GM21360 (cell line): Measurements from ENCODE around the gene TSPAN14.

ENCODE experiments used
- ATAC-seq: cut with Tn5 transposase; IDR thresholded peaks from one replicate; pipeline ENCODE4 v1.9.1; 2021; ENCODE audit warnings: mild to moderate bottlenecking, moderate library complexity; ENCODE audit not compliant: unreplicated experiment

The TSPAN14 gene

GRCh38 chr10:80454513-80455460, 677 bp downstream of the TSPAN14 start:
- peak; percentile 11 for ATAC-seq

- no peak for ATAC-seq
Measured at GRCh38 chr10:80455461-80456349, 1.6 kb downstream of the TSPAN14 start.

GRCh38 chr10:80457554-80458262, 3.6 kb downstream of the TSPAN14 start:
- ATAC-seq = no peak

GRCh38 chr10:80458263-80458625, 4.1 kb downstream of the TSPAN14 start:
- ATAC-seq = no peak

- ATAC-seq = no peak
Measured at GRCh38 chr10:80458638-80459037, 4.5 kb downstream of the TSPAN14 start.

GRCh38 chr10:80459047-80459865, 5.1 kb downstream of the TSPAN14 start:
- peak; percentile 39 for ATAC-seq

GRCh38 chr10:80460399-80461207, 6.5 kb downstream of the TSPAN14 start:
- no peak for ATAC-seq

- ATAC-seq = no peak
Measured at GRCh38 chr10:80461208-80462183, 7.4 kb downstream of the TSPAN14 start.

- no peak for ATAC-seq
Measured at GRCh38 chr10:80462299-80462980, 8.3 kb downstream of the TSPAN14 start.

GRCh38 chr10:80462981-80463741, 9.1 kb downstream of the TSPAN14 start:
- no peak for ATAC-seq

- no peak for ATAC-seq
Measured at GRCh38 chr10:80463868-80464267, 9.8 kb downstream of the TSPAN14 start.

- no peak for ATAC-seq
Measured at GRCh38 chr10:80464557-80465450, 10.7 kb downstream of the TSPAN14 start.

GRCh38 chr10:80465451-80465835, 11.3 kb downstream of the TSPAN14 start:
- no peak for ATAC-seq

GRCh38 chr10:80465839-80466590, 11.9 kb downstream of the TSPAN14 start:
- no peak for ATAC-seq

- no peak for ATAC-seq
Measured at GRCh38 chr10:80466724-80467326, 12.7 kb downstream of the TSPAN14 start.
